Epithelial cell of proximal tubule (primary cell): ENCODE measurements around the gene TBC1D8. TPM values are rescaled to one million over a fixed set of nuclear protein-coding genes. Genes with fewer than 3 reads are reported as not detected.

Source experiments
- DNase-seq: peaks from one replicate; pipeline ENCODE4 v3.0.0-alpha.2; 2011; ENCODE audit warnings: low read depth
- H3K4me3 ChIP-seq: 2 replicates; pipeline ENCODE4 v1.5.1; 2011; ENCODE audit warnings: low read depth, mild to moderate bottlenecking, low read length
- CTCF ChIP-seq: conservative IDR thresholded peaks from 2 replicates; pipeline ENCODE4 v1.5.1; 2012; ENCODE audit warnings: low read depth, mild to moderate bottlenecking, low read length
- total RNA-seq: library from RNA; depleted of rRNA; stranded (reverse); fragments of >200 nt; gene quantifications from 2 replicates; pipeline ENCODE4 v1.2.3, GENCODE V29; 2015

TBC1D8 gene
- total RNA-seq, 1 donor from 2014 or later: 20.5 TPM

DNA sequence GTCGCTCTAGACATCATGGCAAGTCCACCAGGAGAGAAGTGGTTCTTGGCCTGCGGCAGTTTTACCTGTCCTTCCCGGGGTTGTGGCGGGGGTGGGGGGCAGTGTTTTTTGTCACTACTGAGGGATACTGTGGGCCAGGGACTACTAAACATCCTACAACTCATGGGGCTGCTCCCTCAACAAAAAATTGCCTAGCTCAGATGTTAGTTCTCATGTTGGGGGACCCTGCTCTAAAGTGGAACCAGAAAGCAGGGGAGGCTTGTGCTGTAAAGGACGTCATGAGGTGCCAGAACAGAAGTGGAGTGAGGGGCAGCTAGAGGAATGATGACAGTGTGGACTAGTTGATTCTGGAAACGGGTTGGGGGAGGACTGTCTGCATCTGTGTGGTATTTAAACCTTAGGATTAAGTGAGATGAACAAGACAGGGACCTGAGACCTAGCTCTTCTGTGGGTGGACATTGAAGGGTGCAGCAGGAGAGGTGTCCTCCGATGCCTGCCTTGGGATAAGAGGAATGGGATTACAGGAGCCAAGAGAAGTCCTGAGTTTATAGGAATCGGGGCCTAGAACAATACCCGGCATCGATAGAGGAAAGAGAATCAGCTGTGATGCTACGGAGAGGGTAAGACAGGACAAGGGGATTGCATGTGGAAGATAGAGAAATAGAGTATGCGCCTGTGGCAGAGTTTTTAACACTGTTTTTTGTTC lies 146.4 kb downstream of the TBC1D8 start:
- DNase-seq: no peak
- TF ChIP-seq CTCF: no peak
- no peak overlapping the region for H3K4me3 ChIP-seq

DNA sequence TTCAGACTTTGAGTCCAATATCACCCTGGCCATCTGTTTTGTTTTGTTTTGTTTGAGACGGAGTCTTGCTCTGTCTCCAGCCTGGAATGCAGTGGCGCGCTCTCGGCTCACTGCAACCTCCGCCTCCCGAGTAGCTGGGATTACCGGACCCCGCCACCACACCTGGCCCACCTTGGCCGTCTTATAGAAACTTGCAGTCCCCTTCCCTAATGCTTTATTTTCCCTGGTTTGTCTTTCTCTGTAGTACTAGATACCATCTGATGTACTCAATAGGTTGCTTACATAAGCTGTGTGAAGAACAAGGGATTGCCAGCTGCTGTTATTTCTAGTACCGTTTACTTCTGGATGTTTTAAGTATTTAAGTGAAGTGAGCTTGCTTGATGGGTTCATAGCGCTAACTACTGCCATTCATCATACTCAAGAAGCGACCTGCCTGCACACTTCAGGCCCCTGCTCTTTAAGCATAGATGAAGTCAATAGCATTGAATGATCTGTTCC lies 147.9 kb downstream of the TBC1D8 start:
- no peak for TF ChIP-seq CTCF
- H3K4me3 ChIP-seq: peak overlapping the region; percentile 80
- no peak for DNase-seq

DNA sequence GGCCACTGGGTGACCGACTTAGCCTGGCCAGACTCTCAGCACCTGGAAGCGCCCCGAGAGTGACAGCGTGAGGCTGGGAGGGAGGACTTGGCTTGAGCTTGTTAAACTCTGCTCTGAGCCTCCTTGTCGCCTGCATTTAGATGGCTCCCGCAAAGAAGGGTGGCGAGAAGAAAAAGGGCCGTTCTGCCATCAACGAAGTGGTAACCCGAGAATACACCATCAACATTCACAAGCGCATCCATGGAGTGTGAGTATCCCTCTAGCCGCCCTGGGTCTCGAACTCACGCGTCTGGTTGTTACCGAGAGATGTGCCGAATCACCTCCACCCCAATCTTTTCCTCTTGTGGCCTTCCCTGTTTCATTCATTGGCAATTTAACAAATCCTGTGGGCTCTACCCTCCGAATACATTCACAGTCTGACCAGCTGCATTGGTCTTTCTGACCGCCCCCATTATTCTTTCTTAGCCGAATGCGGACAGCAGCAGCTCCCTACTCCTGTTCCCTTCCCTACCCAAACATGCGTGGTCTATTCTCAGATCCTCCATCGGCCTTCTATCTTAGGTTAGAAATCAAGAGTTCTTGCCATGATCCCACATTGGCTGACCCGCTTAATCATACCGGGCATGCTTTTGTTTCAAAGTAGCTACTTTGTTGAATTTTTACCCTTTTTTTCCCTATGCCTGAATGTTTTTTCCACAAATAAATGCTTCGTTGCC lies 148.5 kb downstream of the TBC1D8 start:
- no peak for TF ChIP-seq CTCF
- peak overlapping the region; percentile 80 for H3K4me3 ChIP-seq
- no peak for DNase-seq

GRCh38 chr2:101001691-101002561 lies 149.3 kb downstream of the TBC1D8 start, which contains the start of gene RPL31:
Gene RPL31, plus strand, starts transcription at chr2:101002289. Its CDS starts 413 bp downstream, at chr2:101002702.
- TF ChIP-seq CTCF: no peak
- peak within 1 kb of the TSS; percentile 80 for H3K4me3 ChIP-seq
- DNase-seq: peak; percentile 70

DNA sequence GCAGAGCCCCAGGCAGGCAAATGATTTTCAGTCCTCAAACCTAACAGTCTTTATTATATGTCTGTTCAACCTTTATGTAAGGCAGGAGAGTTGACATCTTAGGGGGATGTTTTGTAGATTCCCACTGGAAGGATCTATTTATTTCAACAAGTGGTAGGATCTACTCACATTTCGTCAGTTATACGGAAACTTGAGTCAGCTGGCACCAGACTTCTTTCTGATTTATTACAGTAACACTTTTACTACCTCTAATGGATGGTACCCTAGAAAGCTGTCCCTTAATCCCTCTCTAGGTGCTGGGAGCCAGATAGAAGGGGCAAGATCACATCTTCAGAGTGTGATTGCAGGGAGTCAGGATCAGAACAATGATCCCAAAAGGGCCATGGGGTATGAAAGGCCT lies 151.2 kb downstream of the TBC1D8 start:
- DNase-seq: no peak
- no peak overlapping the region for H3K4me3 ChIP-seq
- TF ChIP-seq CTCF: no peak

GRCh38 chr2:100998235-100998573 lies 153.0 kb downstream of the TBC1D8 start:
- no peak overlapping the region for H3K4me3 ChIP-seq
- TF ChIP-seq CTCF: no peak
- no peak for DNase-seq
